Cardiac fibroblast (primary cell): Measurements from ENCODE around the gene MYH15.

Experiments
- DNase-seq, 2 donors: peaks; one replicate each; pipeline versions ENCODE4 v3.0.0 to v3.0.0-alpha.2; 2010; ENCODE audit warnings: low read depth in 2 of 2
- H3K4me3 ChIP-seq, 2 donors: replicated peaks in 1 of 2; 1 replicate in 1 of 2; 2 replicates in 1 of 2; pipeline ENCODE4 v1.5.1; 2011; ENCODE audit warnings: low read depth in 2 of 2, low read length in 2 of 2, mild to moderate bottlenecking in 2 of 2, moderate library complexity in 1 of 2
- TF ChIP-seq, protein P1 (sequence below): IDR thresholded peaks from one replicate; pipeline ENCODE4 v1.5.1; 2011; ENCODE audit warnings: low read depth, mild to moderate bottlenecking, low read length, inconsistent platforms

MYH15 gene

DNA sequence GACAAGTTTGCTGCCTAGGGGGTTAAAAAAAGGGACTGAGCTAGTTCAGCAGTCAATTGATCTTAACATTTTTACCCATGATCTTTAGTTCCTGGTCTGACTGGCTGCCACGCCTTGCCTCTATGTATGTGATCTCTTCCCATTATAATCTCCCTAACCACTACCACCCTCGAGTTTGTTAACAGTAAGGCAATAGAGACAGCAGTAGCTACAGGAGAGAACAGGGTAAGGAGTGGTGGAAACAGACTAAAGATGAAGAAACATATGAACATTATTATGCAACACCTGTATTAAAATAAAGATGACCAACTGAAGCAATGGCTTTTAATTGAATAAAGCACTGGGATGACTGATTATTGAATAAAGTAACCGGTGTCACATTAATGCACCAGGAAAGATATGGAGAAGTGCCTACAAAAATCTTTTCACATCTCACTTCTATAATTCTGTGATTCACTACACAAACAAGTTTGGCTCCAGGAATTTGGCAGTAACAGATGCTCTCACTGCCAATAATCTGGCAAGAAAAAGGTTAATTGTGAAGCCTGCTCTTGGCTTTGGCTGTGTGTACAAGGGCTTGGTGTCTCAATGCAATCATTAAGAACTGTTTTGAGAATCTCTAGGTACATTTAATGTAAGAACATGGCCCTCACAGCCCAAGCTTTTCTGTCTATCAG, 118.3 kb downstream of the MYH15 start:
- no peak overlapping the region for H3K4me3 ChIP-seq
- DNase-seq, result peak; percentile 50 to 56
- TF ChIP-seq, protein P1, sequence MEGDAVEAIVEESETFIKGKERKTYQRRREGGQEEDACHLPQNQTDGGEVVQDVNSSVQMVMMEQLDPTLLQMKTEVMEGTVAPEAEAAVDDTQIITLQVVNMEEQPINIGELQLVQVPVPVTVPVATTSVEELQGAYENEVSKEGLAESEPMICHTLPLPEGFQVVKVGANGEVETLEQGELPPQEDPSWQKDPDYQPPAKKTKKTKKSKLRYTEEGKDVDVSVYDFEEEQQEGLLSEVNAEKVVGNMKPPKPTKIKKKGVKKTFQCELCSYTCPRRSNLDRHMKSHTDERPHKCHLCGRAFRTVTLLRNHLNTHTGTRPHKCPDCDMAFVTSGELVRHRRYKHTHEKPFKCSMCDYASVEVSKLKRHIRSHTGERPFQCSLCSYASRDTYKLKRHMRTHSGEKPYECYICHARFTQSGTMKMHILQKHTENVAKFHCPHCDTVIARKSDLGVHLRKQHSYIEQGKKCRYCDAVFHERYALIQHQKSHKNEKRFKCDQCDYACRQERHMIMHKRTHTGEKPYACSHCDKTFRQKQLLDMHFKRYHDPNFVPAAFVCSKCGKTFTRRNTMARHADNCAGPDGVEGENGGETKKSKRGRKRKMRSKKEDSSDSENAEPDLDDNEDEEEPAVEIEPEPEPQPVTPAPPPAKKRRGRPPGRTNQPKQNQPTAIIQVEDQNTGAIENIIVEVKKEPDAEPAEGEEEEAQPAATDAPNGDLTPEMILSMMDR, result no peak

GRCh38 chr3:108389372-108389771, 121.0 kb downstream of the MYH15 start:
- TF ChIP-seq, protein P1, result no peak
- H3K4me3 ChIP-seq, result no peak overlapping the region
- no peak for DNase-seq

GRCh38 chr3:108388136-108389132, 122.0 kb downstream of the MYH15 start:
- DNase-seq, result no peak
- H3K4me3 ChIP-seq, result no peak overlapping the region
- TF ChIP-seq, protein P1, result no peak

GRCh38 chr3:108387063-108387462, 123.3 kb downstream of the MYH15 start:
- no peak overlapping the region for H3K4me3 ChIP-seq
- TF ChIP-seq, protein P1, result no peak
- DNase-seq, result no peak

DNA sequence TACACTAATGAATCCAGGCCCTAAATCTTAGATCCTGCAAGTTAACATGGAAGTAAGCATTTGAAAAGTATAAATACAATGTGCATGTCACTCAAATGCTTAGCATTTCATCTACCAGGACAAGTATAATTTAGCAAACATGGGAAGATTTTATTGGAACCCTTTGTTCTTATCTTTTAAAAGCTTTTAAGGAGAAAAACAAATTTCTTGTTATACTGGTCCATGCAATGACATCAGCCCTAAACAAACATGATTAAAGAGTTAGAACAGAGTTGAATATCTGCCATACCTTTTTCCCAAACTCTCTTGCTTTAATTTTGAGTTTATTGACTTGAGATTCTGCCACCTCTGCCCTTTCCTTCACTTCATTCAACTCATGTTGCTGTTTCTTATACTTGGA, 127.1 kb downstream of the MYH15 start:
- TF ChIP-seq, protein P1, result no peak
- DNase-seq, result no peak

GRCh38 chr3:108381529-108382140, 128.8 kb downstream of the MYH15 start:
- DNase-seq, result no peak
- H3K4me3 ChIP-seq, result no peak overlapping the region
- TF ChIP-seq, protein P1, result no peak

More for the DNA sequence above, 127.1 kb downstream of the MYH15 start:
- H3K4me3 ChIP-seq, result no peak overlapping the region
